HG02623 (cell line): Measurements from ENCODE around the gene ARHGAP15.

Source experiments
- ATAC-seq: cut with Tn5 transposase; IDR thresholded peaks from one replicate; pipeline ENCODE4 v1.9.1; 2021; ENCODE audit warnings: moderate library complexity; ENCODE audit not compliant: unreplicated experiment

Gene ARHGAP15

DNA sequence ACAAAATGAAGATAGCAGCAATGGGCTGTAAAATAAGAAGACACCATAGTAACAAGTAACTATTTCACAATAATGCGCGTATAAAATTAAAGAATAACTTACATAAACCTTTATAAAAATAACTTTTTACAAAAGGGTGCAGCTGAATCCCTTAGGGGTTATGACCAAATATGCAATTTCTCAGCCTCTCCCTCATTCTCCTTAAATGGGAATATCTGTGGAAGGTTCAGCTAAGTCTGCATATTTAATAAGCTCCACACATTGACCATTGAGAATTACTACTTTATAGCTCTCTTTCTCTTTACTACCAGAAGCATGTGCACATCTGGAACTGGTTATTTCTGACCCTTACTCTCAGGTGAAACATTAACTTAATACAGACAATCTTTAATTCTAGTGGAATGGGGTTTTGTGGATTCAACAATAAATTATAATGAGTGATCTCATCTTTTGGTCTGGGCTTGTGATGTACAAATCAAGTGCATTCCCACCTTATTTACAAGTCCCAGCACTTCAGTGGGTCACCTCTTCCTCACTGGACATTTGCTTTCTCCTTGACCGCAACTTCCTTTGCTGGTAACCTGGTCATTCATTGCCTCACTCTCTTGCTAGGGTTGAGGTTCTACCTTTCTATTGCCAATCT lies 15.7 kb downstream of the ARHGAP15 start:
- ATAC-seq: no peak

DNA sequence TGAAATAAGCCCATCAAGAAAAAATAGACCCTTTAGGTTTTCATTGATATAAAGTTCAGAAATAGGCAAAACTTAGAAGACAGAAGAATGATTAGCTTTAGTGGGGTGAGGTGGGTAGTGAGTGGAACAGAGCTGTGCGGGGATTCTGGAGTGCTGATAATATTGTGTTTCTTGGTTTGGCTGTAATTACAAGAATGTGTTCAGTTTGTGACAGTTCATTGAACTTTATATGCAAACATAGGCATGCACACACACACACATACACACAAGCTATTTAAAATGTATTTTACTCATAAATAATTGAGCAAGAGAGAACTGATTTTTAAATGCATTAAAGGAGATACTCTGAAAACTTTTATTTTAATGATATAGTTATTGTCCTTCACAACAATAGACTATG lies 17.1 kb downstream of the ARHGAP15 start:
- ATAC-seq: no peak

DNA sequence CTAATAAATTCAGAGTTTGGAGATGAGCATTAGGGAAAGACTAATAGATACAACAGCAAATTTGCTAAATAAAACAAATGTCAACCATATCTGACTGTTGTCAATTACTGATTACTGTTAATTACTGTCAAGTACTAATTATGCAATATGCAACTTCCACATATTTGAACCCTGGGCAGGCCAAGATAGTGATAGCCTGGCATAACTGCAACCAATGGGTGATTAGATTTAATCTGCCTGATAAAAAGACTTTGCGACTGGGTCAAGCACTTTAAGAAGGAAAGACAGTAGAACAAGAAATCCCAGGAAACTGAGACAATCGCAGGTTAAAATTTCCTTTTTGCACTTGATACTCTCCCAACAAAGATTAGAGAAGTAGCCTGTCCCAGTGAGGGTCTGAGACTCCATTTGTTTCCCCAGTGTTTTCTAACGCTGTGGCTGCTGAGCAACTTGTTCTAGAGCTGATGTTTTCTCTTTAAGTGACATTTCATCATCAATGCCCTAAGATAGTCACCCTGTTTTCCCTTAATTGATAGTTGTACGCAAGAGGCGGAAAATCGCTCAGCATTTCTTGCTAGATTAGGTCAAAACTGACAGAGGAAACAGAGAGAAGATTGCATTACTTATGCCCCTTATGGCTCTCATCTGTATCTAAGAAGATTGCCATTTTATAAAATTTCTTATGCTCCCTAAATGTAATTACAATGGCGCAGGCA lies 17.8 kb downstream of the ARHGAP15 start:
- ATAC-seq: no peak

- ATAC-seq: no peak
Observed at GRCh38 chr2:143148011-143148410, 18.8 kb downstream of the ARHGAP15 start.

GRCh38 chr2:143148757-143149156 lies 19.5 kb downstream of the ARHGAP15 start:
- peak; percentile 34 for ATAC-seq

GRCh38 chr2:143150287-143150686 lies 21.1 kb downstream of the ARHGAP15 start:
- ATAC-seq: peak; percentile 60

GRCh38 chr2:143151111-143151752 lies 22.0 kb downstream of the ARHGAP15 start:
- no peak for ATAC-seq

- no peak for ATAC-seq
Observed at GRCh38 chr2:143152219-143152618, 23.0 kb downstream of the ARHGAP15 start.

DNA sequence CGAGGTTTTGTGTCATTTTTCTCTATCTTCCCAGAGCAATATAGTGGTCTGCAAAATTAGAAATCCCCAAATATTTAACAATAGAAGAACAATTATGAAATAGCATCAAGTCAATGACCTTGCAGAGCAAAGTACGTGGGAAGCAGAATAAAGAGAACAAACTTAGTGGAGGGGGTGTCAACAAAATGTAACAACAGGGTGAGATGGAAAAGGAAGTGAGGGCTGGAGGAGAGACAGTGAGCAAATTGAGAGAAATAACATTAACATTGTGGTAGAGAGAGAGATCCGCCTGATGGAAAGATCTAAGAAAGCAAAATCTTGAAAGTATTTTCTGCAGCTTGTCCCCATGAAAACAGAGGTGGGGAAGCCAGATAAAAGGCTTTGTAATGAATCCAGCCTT lies 23.4 kb downstream of the ARHGAP15 start:
- ATAC-seq: no peak

DNA sequence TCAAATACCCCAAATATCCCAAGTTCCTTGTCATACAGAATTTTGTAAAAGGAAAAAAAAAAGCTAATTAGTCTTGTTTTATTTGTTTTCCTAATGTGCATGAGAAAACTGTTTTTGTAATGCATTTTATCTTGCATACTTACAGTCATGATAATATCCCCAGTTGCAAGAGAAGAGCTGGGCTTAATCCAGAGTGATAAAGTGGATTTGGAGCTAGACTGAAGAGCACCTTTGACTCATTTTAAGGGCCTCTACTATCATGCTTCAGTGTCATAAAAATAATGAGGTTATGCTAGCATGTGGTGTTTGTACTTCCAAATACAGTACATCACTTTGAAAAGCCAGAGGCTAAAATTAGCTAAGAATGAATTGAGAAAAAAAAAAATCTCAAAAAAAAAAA lies 26.4 kb downstream of the ARHGAP15 start:
- ATAC-seq: no peak

DNA sequence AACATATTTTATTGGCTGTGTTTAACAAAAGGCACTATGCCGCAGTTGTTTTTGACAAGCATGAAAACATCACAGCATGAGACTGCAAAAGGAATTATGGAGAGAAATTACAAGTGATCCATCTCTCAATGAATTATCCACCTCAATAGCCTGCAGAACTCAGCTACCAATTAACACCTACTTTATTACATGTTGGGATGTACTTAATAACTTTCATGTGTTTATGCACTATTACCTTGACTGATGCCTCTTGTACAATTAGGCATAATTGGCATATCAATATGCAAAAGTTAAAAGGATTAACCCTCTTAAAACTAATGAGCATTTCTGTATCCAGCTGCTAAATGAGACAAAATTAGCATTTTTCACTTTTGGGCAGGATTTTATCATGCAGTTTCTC lies 27.8 kb downstream of the ARHGAP15 start:
- no peak for ATAC-seq

DNA sequence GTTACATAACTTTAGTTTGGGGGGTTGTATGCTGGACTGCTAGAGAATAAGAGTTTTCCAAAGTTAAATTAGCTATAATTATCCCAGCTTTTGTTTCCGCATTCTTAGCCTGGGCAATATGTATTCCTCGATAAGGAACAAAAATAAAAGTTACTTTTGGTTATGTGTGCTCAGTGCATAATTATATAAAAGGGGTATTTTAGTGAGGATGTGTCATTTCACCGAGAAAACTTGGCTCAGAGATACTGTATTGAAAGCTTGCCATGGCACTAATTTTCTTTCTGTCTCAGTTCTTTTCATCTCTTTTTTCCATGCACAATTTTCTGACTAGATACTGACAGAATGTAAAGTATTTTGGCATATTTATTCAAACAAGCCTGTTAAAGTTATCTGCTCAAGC lies 28.2 kb downstream of the ARHGAP15 start:
- ATAC-seq: no peak

DNA sequence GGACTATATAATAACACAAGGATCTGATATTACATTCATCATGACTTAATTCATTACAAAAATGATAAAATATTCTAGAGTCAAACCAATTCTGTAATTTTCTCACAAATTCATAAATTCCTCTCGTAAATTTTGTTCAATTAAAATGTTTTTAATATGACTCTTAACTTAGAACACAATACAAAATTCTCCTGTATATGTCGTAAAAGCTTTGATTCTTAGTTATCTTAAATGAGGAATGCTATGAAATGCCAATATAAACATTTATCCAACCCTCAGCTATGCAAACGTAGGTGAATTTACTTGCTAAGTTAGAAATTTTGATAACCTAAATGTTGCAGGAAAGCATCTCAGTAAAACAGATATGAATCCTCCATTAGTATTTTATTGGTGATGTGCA lies 28.9 kb downstream of the ARHGAP15 start:
- ATAC-seq: no peak

- no peak for ATAC-seq
Observed at GRCh38 chr2:143158551-143159485, 29.6 kb downstream of the ARHGAP15 start.

GRCh38 chr2:143159486-143159840 lies 30.2 kb downstream of the ARHGAP15 start:
- ATAC-seq: no peak

- ATAC-seq: no peak
Observed at GRCh38 chr2:143160732-143161707, 31.8 kb downstream of the ARHGAP15 start.

GRCh38 chr2:143162123-143162837 lies 33.1 kb downstream of the ARHGAP15 start:
- peak; percentile 81 for ATAC-seq

DNA sequence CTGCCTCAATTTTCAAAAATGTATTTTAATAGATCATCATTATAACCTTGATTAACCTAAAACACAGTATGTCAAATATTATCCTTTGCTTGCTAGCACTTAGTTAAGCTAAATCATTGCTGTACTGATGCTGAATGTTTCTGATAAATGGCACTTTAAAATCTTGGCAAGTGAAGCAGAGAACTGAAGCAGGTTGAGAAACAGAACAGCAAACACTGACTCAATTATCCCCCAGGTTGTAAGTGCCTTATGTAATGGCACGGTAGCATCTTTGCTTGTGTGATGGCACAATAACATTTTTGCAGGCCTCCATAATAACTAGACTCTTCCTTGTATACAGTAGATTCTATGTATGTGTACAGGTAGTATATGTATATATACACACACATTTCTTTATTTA lies 33.8 kb downstream of the ARHGAP15 start:
- ATAC-seq: no peak

DNA sequence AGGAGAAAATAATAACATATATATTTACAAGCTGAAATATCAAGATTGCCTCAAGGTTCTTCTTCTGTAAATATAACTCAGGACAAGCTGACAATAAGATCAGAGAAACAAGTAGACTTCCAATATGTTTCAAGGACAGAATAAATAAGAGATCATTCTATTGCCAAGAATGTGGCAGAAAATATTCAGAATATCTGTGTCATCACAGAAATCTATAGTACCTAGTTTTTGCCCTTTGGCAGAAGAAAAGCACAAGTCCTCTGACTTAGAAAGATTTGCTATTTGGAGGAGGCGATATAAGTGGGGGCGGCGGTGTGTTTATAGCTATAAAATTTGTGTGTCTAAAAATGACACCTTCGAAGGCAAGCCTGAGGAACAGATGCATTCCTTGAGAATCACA lies 34.3 kb downstream of the ARHGAP15 start:
- no peak for ATAC-seq
